Limb (tissue), 2 donors: Measurements from ENCODE around the gene CNTNAP2.
A peak's percentile ranks its signal among the peaks of the same experiment; 100 is the strongest.

ENCODE experiments used
- DNase-seq, 2 donors: peaks; one replicate each; pipeline ENCODE4 v3.0.0-alpha.2; 2016; ENCODE audit errors: extremely low spot score in 2 of 2

Gene CNTNAP2

DNA sequence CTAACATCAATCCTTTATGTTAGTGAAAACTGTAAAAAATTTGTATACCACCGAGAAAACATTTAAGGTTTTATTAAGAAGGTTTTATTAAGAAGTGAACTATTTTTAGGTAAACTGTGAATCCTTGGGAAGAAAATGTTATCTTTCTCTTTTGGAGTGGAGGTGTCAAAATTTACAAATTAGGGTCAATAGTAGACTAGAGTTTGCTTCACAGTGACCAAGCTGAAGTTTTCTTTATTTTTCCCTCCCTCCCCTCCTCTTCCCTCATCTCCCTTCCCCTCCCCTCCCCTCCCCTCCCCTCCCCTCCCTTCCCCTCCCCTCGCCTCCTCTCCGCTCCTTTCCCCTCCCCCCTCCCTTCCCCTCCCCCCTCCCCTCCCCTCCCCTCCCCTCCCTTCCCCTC lies 168.8 kb downstream of the CNTNAP2 start:
- DNase-seq: no peak

DNA sequence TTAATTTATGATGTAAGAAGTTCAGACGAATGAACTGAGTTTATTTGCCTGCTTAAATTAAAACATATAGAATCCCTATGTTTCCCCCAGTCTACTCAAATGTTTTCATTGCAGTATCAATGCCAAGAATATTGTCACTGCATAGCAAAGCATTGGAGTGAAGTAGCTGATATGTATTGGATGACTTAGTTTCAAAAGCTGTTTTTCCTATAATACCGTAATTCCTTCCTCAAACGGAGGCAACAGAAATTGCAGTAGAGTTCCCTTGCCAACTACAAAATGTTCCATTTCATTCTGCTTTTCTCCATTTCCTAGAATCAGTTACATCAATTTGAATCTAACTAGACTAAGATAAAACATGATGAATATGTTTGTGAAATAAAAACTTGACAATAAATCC lies 174.1 kb downstream of the CNTNAP2 start:
- peak in 1 of 2 donors; percentile 7 for DNase-seq

DNA sequence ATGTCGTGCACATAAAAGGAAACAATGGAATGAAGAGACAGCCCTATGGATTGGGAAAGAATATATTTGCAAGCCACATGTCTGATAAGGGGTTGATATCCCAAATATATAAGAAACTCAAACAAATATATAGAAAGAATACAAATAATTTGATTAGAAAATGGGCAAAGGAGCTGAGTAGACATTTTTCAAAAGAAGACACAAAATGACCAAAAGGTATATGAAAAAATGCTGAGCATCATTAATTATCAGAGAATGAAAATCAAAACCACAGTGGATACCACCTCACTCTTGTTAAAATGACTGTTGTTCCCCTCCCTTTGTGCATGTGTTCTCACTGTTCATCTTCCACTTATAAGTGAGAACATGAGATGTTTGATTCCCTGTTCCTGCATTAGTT lies 175.3 kb downstream of the CNTNAP2 start:
- DNase-seq: no peak

DNA sequence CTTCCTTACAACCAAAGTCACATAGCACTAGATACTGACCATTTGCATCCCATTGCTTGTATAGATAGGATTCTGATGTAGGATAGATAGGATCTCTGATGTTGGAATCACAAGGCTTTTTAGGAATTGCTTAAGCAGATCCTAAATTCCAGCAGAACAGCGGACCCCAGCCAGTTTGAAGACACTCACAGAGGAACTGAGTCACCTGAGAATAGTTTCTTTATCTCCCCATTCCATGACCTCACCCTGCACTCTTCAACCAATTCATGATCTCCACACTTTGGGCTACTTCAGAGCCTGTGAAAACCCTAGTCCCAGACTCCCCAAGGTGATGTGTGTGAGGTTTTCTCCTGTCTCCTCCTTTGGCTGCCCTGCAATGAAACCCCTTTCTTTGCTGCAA lies 179.4 kb downstream of the CNTNAP2 start:
- no peak for DNase-seq

DNA sequence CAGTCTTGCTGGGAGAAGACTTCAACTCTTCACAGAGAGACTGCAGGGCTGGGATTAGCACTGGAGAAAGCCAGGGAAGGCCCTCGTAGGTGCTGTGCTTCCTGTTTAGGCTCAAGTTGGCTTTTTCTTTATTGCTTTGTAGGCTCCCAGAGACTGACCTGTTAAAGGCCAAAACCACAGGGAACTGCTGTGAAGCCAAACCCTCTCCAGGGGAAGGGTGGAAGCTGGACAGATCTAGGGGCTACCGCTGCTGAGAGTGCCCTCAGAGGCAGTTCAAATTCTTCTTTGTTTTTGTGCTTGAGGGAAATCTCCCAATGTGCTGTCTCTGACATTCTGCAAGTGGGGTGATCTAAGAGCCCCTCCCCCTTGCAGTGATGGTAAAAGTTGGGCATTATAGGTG lies 198.4 kb downstream of the CNTNAP2 start:
- no peak for DNase-seq

DNA sequence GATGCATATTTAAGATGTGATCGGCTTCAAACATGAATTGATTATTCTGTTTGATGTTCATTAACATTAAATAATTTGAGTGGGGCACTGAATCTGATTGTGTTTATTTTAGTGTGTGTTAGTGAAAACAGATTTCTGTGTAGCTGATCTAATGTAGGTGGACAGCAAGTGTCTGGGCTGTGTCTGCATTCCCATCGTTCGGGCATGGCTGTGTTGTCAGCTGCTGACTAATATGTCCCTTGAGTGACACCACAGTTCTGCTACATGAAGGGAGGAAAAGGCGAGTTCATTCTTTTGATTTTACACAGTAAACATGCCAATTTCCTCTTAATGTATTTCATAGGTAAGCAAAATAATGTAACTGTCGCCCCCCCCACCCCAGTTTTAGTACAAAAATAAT lies 203.0 kb downstream of the CNTNAP2 start:
- DNase-seq: no peak

DNA sequence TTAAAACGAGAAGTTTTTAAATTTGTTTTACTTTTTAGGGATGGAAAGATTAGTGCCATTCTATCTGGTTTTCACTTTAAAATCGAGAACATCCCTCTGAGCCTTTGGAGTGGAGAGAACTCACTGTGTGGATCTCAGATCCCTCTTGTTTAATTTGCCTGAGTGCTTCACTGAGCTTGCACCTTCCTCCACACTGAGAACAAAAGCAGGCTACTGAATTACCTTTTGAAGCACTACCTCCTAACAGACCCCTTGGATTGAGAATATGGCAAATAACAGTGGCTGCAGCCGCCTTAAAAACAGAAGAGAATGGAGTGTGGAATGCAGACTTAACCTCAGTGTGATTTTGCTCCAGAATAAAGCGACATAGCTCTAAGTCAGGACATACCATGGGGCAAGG lies 204.7 kb downstream of the CNTNAP2 start:
- DNase-seq: no peak

DNA sequence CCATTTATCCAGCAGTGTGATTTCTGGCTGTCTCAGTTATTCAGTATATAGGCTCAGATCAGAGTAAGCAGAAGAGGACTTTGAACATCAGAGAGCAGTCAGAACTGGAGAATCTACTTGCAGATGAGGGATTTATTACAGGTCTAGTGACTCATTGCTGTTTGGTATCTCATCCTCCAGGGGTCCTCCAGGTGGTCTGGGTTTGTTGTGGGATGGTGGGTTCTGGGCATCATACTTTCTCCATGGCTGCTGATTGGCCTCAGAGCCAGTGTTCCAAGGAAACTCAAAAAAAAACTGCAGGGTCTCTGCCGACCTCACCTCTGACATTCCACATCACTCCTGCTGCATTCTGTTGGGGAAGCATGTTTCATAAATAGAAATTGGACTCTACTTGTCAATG lies 214.8 kb downstream of the CNTNAP2 start:
- DNase-seq: no peak

DNA sequence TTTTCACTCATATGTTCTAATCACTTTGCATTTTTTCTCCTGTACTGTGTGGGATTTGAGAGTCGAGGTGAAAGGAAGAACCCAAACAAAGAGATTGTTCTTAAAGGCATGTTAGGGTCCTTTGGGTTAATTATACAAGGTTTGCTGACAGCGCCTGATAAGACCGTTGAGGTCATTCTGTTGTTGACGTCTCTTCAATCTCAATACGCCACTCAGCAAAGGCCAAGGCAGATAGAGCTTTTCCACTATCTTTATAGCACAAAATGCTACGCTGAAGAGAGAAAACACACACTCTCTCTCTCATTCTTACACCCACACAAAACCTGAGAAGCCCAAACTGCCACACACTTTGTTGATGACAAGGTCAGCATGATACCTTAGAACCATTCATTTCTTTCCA lies 228.7 kb downstream of the CNTNAP2 start:
- DNase-seq: no peak

DNA sequence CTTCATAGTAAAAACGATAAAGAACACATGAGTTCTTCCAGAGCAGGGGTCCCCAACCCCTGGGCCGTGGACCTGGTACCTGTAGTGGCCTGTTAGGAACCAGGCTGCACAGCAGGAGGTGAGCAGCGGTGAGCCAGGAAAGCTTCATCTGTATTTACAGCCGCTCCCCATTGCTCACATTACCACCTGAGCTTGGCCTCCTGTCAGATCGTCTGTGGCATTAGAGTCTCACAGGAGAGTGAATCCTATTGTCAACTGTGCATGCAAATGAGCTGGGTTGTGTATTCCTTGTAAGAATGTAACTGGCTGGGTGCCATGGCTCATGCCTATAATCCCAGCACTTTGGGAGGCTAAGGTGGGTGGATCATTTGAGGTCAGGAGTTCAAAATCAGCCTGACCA lies 229.5 kb downstream of the CNTNAP2 start:
- DNase-seq: no peak

DNA sequence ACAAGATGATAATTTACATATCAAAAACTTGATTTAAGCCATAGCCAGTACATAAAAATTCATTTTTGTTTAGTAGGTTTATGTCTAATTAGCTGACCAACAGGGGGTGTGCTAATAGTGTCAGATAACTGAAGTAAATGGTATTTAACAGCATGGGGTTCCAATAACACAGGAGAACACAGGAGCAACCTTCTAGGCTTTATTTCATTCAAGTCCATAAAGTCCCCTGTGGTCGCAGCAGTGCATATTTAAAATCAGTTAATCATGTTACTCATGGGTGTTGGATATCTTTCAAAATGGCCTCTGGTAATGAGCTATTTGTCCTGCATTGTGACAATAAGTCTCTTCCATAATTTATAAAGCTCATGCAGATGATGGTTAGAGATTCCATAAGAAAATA lies 238.6 kb downstream of the CNTNAP2 start:
- no peak for DNase-seq

DNA sequence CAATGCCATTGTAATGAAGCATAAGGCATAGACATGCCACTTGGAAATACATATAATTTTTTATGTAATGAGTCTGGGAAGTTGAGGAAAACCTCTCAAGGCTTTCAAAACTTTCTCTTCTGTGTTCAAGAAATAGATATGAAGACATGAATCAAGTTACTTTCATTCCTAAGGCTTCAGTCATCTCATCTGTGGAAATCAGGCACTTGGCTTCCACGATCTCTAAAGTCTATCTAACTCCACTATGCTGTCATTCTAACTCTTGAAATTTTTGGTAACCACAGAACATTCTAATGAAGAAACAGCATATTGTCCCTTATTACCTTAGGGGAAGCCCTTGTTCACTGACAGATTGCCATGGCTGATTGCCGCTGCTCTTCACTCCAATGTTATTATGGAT lies 242.6 kb downstream of the CNTNAP2 start:
- no peak for DNase-seq

DNA sequence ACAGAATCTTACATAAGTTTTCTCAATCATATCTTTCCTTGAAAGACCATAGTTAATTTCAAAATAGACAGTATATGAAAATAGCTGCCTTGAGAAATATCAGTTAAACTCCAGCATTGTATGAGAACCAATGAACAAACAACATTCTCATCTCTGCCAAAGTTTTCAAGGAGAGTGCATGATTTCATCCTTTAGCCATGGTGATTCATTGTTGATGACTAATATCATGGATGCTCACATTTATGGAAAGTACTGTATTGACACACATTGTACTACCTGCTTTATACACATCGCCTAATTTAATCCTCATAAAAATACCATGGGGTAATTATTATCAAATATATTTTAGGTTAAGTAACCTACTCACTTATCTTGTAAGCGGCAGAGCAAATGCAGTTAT lies 250.3 kb downstream of the CNTNAP2 start:
- no peak for DNase-seq

DNA sequence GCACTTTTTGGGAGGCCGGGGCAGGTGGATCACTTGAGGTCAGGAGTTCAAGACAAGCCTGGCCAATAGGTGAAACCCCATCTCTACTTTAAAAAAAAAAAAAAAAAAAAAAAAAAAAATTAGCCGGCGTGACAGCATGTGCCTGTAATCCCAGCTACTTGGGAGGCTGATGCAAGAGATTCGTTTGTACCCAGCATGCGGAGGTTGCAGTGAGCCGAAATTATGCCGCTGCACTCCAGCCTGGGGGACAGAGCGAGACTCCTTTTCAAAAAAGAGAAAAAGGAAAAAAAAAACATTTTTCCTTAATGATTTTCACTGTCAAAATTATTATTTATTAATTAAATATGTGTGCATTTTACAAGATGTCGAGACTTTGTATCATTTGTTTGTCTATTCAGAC lies 253.6 kb downstream of the CNTNAP2 start:
- no peak for DNase-seq

DNA sequence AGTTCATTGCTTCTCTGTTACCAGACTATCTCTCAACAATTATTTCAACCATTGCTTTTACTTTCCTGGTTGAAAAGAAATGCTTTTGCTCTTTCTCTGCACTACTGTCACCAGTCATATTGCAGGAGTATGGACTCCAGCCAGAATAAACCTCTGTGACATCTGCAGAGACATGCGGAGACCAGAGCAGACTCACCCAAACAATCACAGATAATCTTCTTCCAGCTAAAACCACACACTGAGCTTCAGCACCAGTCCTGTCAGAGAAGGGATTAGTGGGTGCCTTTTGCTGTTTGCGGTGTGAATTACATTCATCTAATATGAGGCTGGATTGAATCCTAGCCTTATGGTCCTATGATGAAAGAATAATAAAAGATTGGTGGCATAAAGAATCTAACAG lies 258.6 kb downstream of the CNTNAP2 start:
- DNase-seq: no peak

DNA sequence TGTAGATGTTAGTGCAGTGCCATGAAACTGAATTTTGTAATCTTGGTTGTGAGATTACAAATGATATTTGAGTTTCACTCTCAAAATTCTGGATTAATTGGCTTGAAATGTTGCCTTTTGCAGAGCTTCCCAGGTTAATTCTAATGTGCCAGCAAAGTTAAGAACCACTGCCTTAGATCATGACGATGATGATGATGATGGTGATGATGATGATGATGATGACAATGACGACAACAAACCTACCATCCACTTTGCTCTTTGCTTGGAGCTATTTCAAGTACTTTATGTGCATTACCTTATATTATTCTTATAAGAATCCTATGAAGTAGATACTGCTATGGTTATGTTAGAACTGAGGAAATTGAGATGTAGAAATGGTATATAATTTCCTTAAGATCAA lies 261.6 kb downstream of the CNTNAP2 start:
- no peak for DNase-seq

DNA sequence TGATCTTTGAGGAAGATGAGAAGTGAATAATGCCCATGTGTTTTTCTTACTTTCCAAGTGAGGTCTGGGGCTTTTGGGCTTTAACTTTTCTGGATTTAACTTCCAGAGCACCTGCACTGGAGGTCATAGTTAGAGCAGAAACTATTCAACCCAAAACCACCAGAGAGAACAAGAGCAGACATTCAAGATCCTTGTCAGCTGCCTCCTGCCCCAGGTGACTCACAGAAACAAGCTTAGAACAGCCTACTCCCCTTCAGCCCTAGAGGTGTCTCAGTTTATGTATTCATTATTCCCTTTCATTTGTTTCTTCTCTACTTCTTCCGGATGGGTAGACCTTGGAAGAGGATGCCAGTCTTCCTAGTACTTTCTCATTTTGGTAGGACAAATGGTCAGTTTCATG lies 270.5 kb downstream of the CNTNAP2 start:
- no peak for DNase-seq

DNA sequence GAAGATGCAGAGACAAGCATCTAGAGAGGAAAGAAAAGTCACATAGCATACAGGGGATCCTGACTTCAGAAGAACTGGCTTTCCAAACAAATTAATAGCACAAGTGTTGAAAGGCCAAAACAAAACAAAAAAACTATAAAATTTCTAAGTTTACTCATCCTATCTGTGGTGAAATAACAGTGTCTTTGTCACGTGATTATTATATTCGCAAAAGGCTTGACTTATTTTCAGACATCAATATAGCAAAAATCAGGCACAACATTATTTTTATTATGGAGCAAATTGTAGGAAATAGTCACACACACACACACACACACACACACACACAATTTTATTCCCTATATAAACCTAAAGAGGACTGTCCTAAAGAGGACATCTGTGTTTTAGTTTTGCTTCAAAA lies 272.3 kb downstream of the CNTNAP2 start:
- no peak for DNase-seq

DNA sequence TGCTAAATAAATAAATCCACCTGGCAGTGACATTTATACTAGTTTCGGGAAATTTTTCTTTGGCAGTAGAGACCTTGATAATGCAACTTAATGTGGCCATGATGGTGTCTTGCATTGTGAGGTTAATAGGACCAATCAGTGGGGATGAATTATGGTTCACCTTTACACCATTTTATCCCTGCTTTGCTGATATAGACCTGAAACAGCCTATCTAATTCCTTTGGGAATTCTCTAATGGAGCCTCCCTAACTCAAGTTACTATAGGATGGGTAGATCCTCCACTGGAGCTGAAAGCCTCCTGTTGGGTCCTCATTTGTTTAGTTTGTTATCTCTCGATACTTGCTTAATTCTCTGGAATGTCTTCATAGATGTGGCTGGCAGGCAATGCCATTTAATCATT lies 276.7 kb downstream of the CNTNAP2 start:
- DNase-seq: no peak

DNA sequence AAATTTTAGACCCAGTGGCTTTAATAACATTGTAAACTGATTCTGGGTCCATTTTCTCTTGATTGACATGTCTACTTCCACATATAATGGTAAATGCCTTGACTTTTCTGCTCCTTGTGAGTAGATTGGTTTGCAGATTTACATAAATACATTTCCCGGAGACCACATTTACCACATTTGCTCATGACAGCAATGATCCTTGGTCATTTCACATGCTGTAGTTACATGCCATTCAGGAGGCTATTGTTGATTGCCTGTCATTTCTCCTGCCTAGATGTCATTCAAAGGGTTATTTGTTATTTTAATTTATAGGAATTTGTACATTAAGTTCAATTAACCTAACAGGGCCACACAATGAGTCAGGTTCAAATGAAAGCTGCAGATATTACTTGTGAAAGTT lies 280.5 kb downstream of the CNTNAP2 start:
- no peak for DNase-seq

DNA sequence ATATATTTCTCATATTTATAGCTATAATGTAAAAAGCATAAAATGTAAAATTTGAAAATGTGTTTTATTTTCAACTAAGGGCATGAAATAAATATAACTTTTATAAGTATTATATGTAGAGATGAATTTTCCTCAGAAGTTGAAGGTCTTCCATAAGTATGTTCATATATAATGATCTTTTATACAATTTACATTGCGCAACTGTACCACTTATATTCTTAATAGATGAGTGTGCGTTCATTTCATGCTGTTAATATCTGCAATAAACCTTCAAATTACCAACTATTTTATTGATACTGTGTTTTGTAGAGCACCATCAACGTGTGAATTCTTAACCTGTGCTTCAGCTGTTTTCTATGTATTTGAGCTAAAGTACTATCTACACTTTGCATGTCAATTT lies 285.3 kb downstream of the CNTNAP2 start:
- DNase-seq: no peak

DNA sequence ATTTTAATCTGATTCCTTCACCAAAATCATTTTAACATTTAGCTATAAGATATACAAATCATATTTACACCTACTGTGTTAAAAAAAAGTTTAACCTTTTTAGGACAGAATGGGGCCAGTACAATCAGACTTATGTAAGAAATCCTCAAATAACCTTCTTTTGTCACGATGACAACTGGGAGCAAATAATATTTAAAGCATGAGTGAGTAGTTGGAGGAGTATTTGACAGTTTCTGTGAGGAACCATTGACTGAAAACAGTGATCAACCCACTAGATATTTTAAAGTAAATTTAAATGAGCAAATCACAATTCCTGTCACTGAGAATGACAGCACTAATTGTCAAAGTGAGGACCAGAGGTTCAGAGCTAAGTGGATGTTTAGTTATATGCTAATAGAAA lies 289.1 kb downstream of the CNTNAP2 start:
- DNase-seq: no peak

DNA sequence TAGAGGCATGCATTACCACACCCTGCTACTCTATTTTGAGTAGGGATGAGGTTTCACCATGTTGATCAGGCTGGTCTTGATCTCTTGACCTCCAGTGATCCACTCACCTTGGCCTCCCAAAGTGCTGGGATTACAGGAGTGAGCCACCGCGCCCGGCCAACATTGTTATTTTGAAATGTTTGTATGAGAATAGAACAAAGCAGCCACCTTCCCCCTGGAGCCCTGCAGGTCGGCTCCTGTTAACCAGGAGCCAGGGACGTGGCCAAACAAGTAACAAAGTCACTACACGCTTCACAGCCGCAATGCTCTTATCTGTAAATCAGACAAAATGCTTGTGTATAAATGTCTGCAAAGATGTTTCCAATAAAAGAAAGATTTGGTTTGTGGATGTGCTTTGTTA lies 295.4 kb downstream of the CNTNAP2 start:
- no peak for DNase-seq

DNA sequence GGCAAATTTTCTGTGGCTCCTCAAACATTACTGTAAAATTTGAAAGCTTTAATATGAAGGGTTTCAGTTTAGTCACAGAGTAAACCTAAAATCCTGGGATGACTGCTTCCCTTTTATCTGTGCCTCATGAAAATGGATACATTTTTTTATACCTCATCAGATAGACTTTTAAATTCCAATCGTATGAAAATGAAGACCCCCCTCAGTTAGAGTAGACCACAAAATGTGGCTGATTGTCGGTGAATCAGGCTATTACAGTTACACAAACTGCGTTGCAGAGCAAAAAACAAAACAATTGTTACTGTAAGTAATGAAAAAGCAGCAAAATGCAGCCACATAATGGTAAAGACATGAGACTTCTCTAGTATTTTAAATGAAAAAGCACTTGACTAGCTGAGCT lies 296.2 kb downstream of the CNTNAP2 start:
- no peak for DNase-seq

DNA sequence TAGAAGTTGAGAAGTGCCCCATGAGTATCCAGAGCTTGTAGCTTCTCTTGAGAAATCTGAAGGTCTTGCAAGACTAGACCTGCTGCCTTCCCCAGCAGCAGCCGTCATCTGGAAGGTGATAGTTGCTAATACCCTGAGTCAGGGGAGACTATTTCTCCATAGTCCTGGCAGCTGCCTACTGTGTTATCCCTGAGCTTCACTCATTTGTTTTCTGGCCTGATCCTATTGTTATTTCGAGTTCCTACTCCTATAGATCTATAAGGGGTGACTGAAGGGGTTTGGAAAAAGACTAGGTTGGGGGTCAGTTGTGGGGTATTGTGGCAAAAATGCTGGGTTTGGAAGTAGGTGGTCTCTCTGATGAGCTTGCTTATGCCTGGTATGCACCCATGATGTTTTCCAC lies 297.8 kb downstream of the CNTNAP2 start:
- DNase-seq: no peak
